CD4-positive, alpha-beta T cell (primary cell): Measurements from ENCODE around the gene FXR1. TPM values are rescaled to one million over a fixed set of nuclear protein-coding genes. Genes with fewer than 3 reads are reported as not detected.

Source experiments
- ATAC-seq: fragments of 200-7000 bp; cut with Tn5 transposase; one replicate; pipeline ENCODE4 v1.10.0; 2022; ENCODE audit warnings: mild to moderate bottlenecking; ENCODE audit not compliant: poor library complexity
- CTCF ChIA-PET: fragments of 350-600 bp; sonication (Branson Sonifier 250); formaldehyde crosslinking; loops from one replicate; lab custom pipeline; 2021; ENCODE audit warnings: antibody characterized with exemption, inconsistent platforms; lab: Charles Lee
- POLR2A ChIA-PET: fragments of 350-600 bp; sonication (Branson Sonifier 250); formaldehyde crosslinking; loops from one replicate; lab custom pipeline; 2021; ENCODE audit warnings: antibody characterized with exemption, inconsistent platforms; lab: Charles Lee
- DNase-seq, 14 experiments: peaks; one replicate each; pipeline ENCODE4 v3.0.0-alpha.2; 2013 to 2020; ENCODE audit warnings: mixed read lengths in 2 of 14
- H3K27ac ChIP-seq, 2 donors: one replicate each; pipeline versions ENCODE4 v1.5.1 to v1.7.0; 2013; ENCODE audit warnings: low read length in 2 of 2, low read depth in 1 of 2, mild to moderate bottlenecking in 1 of 2
- H3K27me3 ChIP-seq, 2 experiments: 1 replicate in 1 of 2; 2 replicates in 1 of 2; pipeline versions ENCODE4 v1.6.1 to v1.7.0; 2013; ENCODE audit warnings: low read length in 2 of 2, control low read depth in 1 of 2, mild to moderate bottlenecking in 1 of 2, moderate library complexity in 1 of 2; ENCODE audit not compliant: insufficient read depth in 2 of 2, control insufficient read depth in 1 of 2
- H3K36me3 ChIP-seq: one replicate; pipeline ENCODE4 v1.6.1; 2013; ENCODE audit warnings: low read length, control low read depth; ENCODE audit not compliant: insufficient read depth
- H3K4me1 ChIP-seq: one replicate; pipeline ENCODE4 v1.6.1; 2013; ENCODE audit warnings: low read length, control low read depth; ENCODE audit not compliant: insufficient read depth
- H3K4me3 ChIP-seq: one replicate; pipeline ENCODE4 v1.5.1; 2013; ENCODE audit warnings: mild to moderate bottlenecking, low read length, moderate library complexity
- H3K9me3 ChIP-seq, 2 experiments: 1 replicate in 1 of 2; 2 replicates in 1 of 2; pipeline versions ENCODE4 v1.6.1 to v1.7.0; 2013; ENCODE audit warnings: low read length in 2 of 2, mild to moderate bottlenecking in 2 of 2, control low read depth in 1 of 2, moderate library complexity in 1 of 2; ENCODE audit not compliant: control insufficient read depth in 1 of 2, insufficient read depth in 1 of 2
- H3K27ac Mint-ChIP-seq: one replicate; pipeline ENCODE4 v1.8.0; 2020; ENCODE audit warnings: mixed read lengths
- H3K27me3 Mint-ChIP-seq: one replicate; pipeline ENCODE4 v1.8.0; 2021; ENCODE audit warnings: mixed read lengths
- H3K36me3 Mint-ChIP-seq: one replicate; pipeline ENCODE4 v1.8.0; 2021; ENCODE audit warnings: low read depth, mixed read lengths
- H3K4me1 Mint-ChIP-seq: one replicate; pipeline ENCODE4 v1.8.0; 2021; ENCODE audit warnings: low read depth, mixed read lengths
- H3K4me3 Mint-ChIP-seq: one replicate; pipeline ENCODE4 v1.8.0; 2020; ENCODE audit warnings: mild to moderate bottlenecking, mixed read lengths
- H3K9me3 Mint-ChIP-seq: one replicate; pipeline ENCODE4 v1.8.0; 2020; ENCODE audit warnings: mixed read lengths
- CTCF ChIP-seq: fragments of 200-600 bp; IDR thresholded peaks from one replicate; pipeline ENCODE4 v1.8.0; 2022; ENCODE audit warnings: antibody characterized with exemption, mild to moderate bottlenecking
- intact Hi-C, 2 experiments: fragments of 100-400 bp; cut with DNase I in 1 of 2; cut with micrococcal nuclease in 1 of 2; formaldehyde crosslinking; loops; one replicate each; pipeline versions ENCODE4 v1.15.1 to v1.9.0; 2023 to 2025; cut with DNase I, micrococcal nuclease
- total RNA-seq, 174 experiments: library from RNA in 2 of 174; stranded (reverse) in 2 of 174; gene quantifications; one replicate each; pipeline ENCODE4 v1.2.3 and lab custom pipeline; 2021 to 2026

The FXR1 gene
- total RNA-seq, 2 experiments from 2014 or later: 172 to 174 TPM

- peaks cover 2% of the 10 kb centered on the region for H3K9me3 Mint-ChIP-seq
- peak overlapping the region; percentile 97 for H3K4me3 Mint-ChIP-seq
- peak overlapping the region; percentile 94 for H3K27ac Mint-ChIP-seq
- ATAC-seq (no peak), DNase-seq (no peak)
- Histone ChIP-seq H3K27ac (no peak overlapping the region), H3K9me3 (no peaks in the 10 kb centered on the region), H3K36me3 (peaks cover 5% of the 10 kb centered on the region), H3K27me3 (no peaks in the 10 kb centered on the region), H3K4me3 (no peak overlapping the region), H3K4me1 (peaks cover 21% of the 10 kb centered on the region)
- CTCF ChIA-PET: no interaction called here
- peaks cover 50% of the 10 kb centered on the region for H3K4me1 Mint-ChIP-seq
- H3K27me3 Mint-ChIP-seq: no peaks in the 10 kb centered on the region
- POLR2A ChIA-PET: interaction anchor here (3.0 to 4.1 kb wide), 2 partner anchors 79 to 309 kb away, joined by 27 to 41 read pairs; partner anchors contain the start of genes DNAJC19 and TTC14
- H3K36me3 Mint-ChIP-seq: peaks cover 36% of the 10 kb centered on the region
- no peak for TF ChIP-seq CTCF
- intact Hi-C loops: loop anchor here (5.0 to 10.0 kb wide), 3 partner anchors 76 to 1884 kb away; partner anchors contain the start of genes ATP11B (in 1 of the 2), DNAJC19 (in 1 of the 2) and ZNF639 (in 1 of the 2)
Observed at GRCh38 chr3:180910823-180911222, 1.6 kb upstream of the FXR1 start.

GRCh38 chr3:180911876-180912303 lies 580 bp upstream of the FXR1 start:
- peaks cover 42% of the 10 kb centered on the region for H3K36me3 Mint-ChIP-seq
- Histone ChIP-seq H3K4me3 (peak overlapping the region; percentile 98), H3K27me3 (no peaks in the 10 kb centered on the region), H3K36me3 (peaks cover 13% of the 10 kb centered on the region), H3K9me3 (no peaks in the 10 kb centered on the region), H3K4me1 (peaks cover 28% of the 10 kb centered on the region), H3K27ac (peak overlapping the region; percentile 89 to 94)
- H3K4me1 Mint-ChIP-seq: peaks cover 57% of the 10 kb centered on the region
- no peaks in the 10 kb centered on the region for H3K27me3 Mint-ChIP-seq
- H3K9me3 Mint-ChIP-seq: no peaks in the 10 kb centered on the region
- DNase-seq (no peak), ATAC-seq (no peak)
- peak overlapping the region; percentile 97 for H3K4me3 Mint-ChIP-seq
- intact Hi-C loops: loop anchor here (1.0 to 10.0 kb wide), 6 partner anchors 75 to 1883 kb away; partner anchors contain the start of genes TTC14 (in 2 of the 2), ATP11B (in 1 of the 2), DNAJC19 (in 1 of the 2) and ZNF639 (in 1 of the 2)
- TF ChIP-seq CTCF: no peak
- peak overlapping the region; percentile 94 for H3K27ac Mint-ChIP-seq
- ChIA-PET POLR2A (interaction anchor here (0.6 to 4.1 kb wide), 9 partner anchors 9 to 592 kb away, joined by 3 to 41 read pairs (median 4); partner anchors contain the start of genes DNAJC19 and TTC14), CTCF (interaction anchor here (0.7 to 1.5 kb wide), 10 partner anchors 14 to 1296 kb away, joined by 3 to 6 read pairs (median 4); no protein-coding TSS in a partner anchor)

- Histone ChIP-seq H3K9me3 (no peaks in the 10 kb centered on the region), H3K4me1 (peaks cover 31% of the 10 kb centered on the region), H3K36me3 (peaks cover 13% of the 10 kb centered on the region), H3K27ac (peak overlapping the region in 1 of 2 donors; percentile 89), H3K27me3 (no peaks in the 10 kb centered on the region), H3K4me3 (peak overlapping the region; percentile 98)
- Mint-ChIP-seq H3K36me3 (peaks cover 59% of the 10 kb centered on the region), H3K4me3 (peak overlapping the region; percentile 97), H3K27me3 (no peaks in the 10 kb centered on the region), H3K4me1 (peaks cover 76% of the 10 kb centered on the region), H3K9me3 (no peaks in the 10 kb centered on the region), H3K27ac (peak overlapping the region; percentile 94)
- CTCF ChIA-PET: interaction anchor here (1.0 to 1.1 kb wide), 2 partner anchors 64 to 67 kb away, joined by 3 read pairs; no protein-coding TSS in a partner anchor
- ATAC-seq (no peak), DNase-seq (no peak)
- no peak for TF ChIP-seq CTCF
- intact Hi-C loops: loop anchor here (2.0 to 10.0 kb wide), 5 partner anchors 74 to 1881 kb away; partner anchors contain the start of genes ATP11B (in 1 of the 2), DNAJC19 (in 1 of the 2), TTC14 (in 1 of the 2) and ZNF639 (in 1 of the 2)
- POLR2A ChIA-PET: interaction anchor here (0.9 to 4.1 kb wide), 5 partner anchors 17 to 311 kb away, joined by 3 to 41 read pairs (median 6); partner anchors contain the start of genes DNAJC19 and TTC14
Observed at GRCh38 chr3:180913581-180914404, 1.3 kb downstream of the FXR1 start.
